HEK293 (cell line): ENCODE measurements around the gene BLOC1S5.

Experiments
- CTCF ChIP-seq: fragments of 450-650 bp; formaldehyde crosslinking; IDR thresholded peaks from 2 replicates; pipeline ENCODE4 v1.5.1; 2016; ENCODE audit warnings: missing biosample characterization, missing genetic modification characterization
- EGR2 ChIP-seq: fragments of 450-650 bp; formaldehyde crosslinking; IDR thresholded peaks from 2 replicates; pipeline ENCODE4 v1.5.1; 2016; ENCODE audit warnings: low read depth, missing biosample characterization, missing genetic modification characterization
- SP2 ChIP-seq: fragments of 450-650 bp; formaldehyde crosslinking; IDR thresholded peaks from 2 replicates; pipeline ENCODE4 v1.5.1; 2016; ENCODE audit warnings: missing biosample characterization, missing genetic modification characterization
- ZEB2 ChIP-seq: fragments of 450-650 bp; formaldehyde crosslinking; IDR thresholded peaks from 2 replicates; pipeline ENCODE4 v1.5.1; 2016; ENCODE audit warnings: missing biosample characterization, missing genetic modification characterization
- ZFP69B ChIP-seq: fragments of 450-650 bp; formaldehyde crosslinking; IDR thresholded peaks from 2 replicates; pipeline ENCODE4 v1.5.1; 2016; ENCODE audit warnings: missing biosample characterization, missing genetic modification characterization
- ZNF114 ChIP-seq: fragments of 450-650 bp; formaldehyde crosslinking; IDR thresholded peaks from 2 replicates; pipeline ENCODE4 v1.5.0; 2017; ENCODE audit warnings: missing biosample characterization, missing genetic modification characterization
- ZNF747 ChIP-seq: fragments of 450-650 bp; formaldehyde crosslinking; IDR thresholded peaks from 2 replicates; pipeline ENCODE4 v1.5.1; 2016; ENCODE audit warnings: missing biosample characterization, missing genetic modification characterization

- TF ChIP-seq EGR2 (tag by site-specific recombination) = no peak
- no peak for TF ChIP-seq ZFP69B (tag by site-specific recombination)
- TF ChIP-seq SP2 = no peak
- TF ChIP-seq ZEB2 (tag by site-specific recombination) = no peak
- TF ChIP-seq CTCF = no peak
- no peak for TF ChIP-seq ZNF747
- no peak for TF ChIP-seq ZNF114 (tag by site-specific recombination)
Observed at GRCh38 chr6:7986219-7986618, 78.0 kb downstream of the BLOC1S5 start.
